Tibial nerve (tissue), 4 donors: ENCODE data around the gene SPIRE2.

ENCODE experiments used
- EP300 ChIP-seq, 2 donors: sonication (generic); formaldehyde crosslinking; IDR thresholded peaks; one replicate each; pipeline ENCODE4 v1.6.1; 2017; ENCODE audit warnings: antibody characterized with exemption in 2 of 2, mild to moderate bottlenecking in 1 of 2
- POLR2A ChIP-seq, 2 donors: fragments of 450-650 bp; IDR thresholded peaks; one replicate each; pipeline ENCODE4 v1.6.1; 2017; ENCODE audit warnings: antibody characterized with exemption in 2 of 2, mild to moderate bottlenecking in 2 of 2, moderate library complexity in 2 of 2
- TF ChIP-seq, protein P1 (sequence below), 5 experiments: fragments of 200-600 bp in 3 of 5; fragments of 450-650 bp in 2 of 5; sonication (generic) in 3 of 5; IDR thresholded peaks; one replicate each; pipeline ENCODE4 v1.5.1; 2016 to 2019; ENCODE audit warnings: antibody characterized with exemption in 5 of 5, mild to moderate bottlenecking in 3 of 5, moderate library complexity in 2 of 5

DNA sequence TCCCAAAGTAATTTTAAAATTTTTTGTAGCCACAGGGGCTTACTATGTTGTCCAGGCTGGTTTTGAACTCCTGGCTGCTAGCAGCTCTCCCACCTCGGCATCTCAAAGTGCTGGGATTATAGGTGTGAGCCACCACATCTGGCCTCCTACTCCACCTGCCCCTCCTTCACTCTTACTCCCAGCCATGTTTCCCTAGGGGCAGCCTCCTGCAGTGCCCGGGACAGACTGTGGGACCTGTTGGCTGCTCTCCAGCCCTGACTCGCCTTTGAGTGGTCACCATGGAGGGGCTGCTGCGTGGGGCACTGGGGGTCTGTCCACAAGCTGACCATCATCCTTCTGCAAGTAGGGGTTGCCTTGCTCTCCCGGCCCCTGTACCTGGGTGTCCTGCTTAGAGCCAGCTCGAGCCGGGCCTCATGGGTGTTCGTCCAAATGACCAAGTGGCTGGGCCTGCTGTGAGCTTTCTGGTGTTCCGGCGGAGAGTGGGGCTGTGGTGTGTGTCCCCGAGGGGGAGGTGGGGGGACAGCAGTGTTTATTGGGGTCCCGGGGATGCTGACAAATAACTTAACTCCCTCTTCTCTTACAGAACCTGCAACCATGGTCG lies 16.6 kb downstream of the SPIRE2 start:
- TF ChIP-seq, protein P1, sequence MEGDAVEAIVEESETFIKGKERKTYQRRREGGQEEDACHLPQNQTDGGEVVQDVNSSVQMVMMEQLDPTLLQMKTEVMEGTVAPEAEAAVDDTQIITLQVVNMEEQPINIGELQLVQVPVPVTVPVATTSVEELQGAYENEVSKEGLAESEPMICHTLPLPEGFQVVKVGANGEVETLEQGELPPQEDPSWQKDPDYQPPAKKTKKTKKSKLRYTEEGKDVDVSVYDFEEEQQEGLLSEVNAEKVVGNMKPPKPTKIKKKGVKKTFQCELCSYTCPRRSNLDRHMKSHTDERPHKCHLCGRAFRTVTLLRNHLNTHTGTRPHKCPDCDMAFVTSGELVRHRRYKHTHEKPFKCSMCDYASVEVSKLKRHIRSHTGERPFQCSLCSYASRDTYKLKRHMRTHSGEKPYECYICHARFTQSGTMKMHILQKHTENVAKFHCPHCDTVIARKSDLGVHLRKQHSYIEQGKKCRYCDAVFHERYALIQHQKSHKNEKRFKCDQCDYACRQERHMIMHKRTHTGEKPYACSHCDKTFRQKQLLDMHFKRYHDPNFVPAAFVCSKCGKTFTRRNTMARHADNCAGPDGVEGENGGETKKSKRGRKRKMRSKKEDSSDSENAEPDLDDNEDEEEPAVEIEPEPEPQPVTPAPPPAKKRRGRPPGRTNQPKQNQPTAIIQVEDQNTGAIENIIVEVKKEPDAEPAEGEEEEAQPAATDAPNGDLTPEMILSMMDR (IDR thresholded peaks at IDR 0.05) = no peak
- TF ChIP-seq POLR2A (IDR thresholded peaks at IDR 0.05) (no peak), EP300 (IDR thresholded peaks at IDR 0.05) (no peak)
